ENCODE results near the gene RNU1-4.
"Not testable (repeated sequence)": the region's sequence is repeated elsewhere in the genome, so short reads cannot be mapped to it uniquely, and the experiment has no call there.

RNU1-4 gene

GRCh38 chr1:16740047-16740964, at the start of gene RNU1-4:
RNU1-4 (plus strand) TSS chr1:16740516.
- not testable (repeated sequence) for DNase-seq

GRCh38 chr1:16690971-16691682, 49.2 kb upstream of the RNU1-4 start:
- not testable (repeated sequence) for DNase-seq

GRCh38 chr1:16692283-16692682, 48.0 kb upstream of the RNU1-4 start:
- not testable (repeated sequence) for DNase-seq

- DNase-seq: not testable (repeated sequence)
These were observed 47.4 kb upstream of the RNU1-4 start for GRCh38 chr1:16692717-16693448.

GRCh38 chr1:16693449-16694307, 46.6 kb upstream of the RNU1-4 start:
- not testable (repeated sequence) for DNase-seq

GRCh38 chr1:16694308-16694702, 46.0 kb upstream of the RNU1-4 start:
- not testable (repeated sequence) for DNase-seq

- DNase-seq: not testable (repeated sequence)
These were observed 43.7 kb upstream of the RNU1-4 start for GRCh38 chr1:16696507-16697150.

GRCh38 chr1:16697152-16697551, 43.2 kb upstream of the RNU1-4 start:
- not testable (repeated sequence) for DNase-seq

GRCh38 chr1:16699440-16699839, 40.9 kb upstream of the RNU1-4 start:
- DNase-seq: not testable (repeated sequence)

- DNase-seq: not testable (repeated sequence)
These were observed 40.0 kb upstream of the RNU1-4 start for GRCh38 chr1:16700138-16700895.

GRCh38 chr1:16701189-16701588, 39.1 kb upstream of the RNU1-4 start:
- not testable (repeated sequence) for DNase-seq

GRCh38 chr1:16702280-16702679, 38.0 kb upstream of the RNU1-4 start:
- not testable (repeated sequence) for DNase-seq

GRCh38 chr1:16703141-16703540, 37.2 kb upstream of the RNU1-4 start:
- DNase-seq: not testable (repeated sequence)

- DNase-seq: not testable (repeated sequence)
These were observed 36.7 kb upstream of the RNU1-4 start for GRCh38 chr1:16703602-16704001.

- not testable (repeated sequence) for DNase-seq
These were observed 36.2 kb upstream of the RNU1-4 start for GRCh38 chr1:16704076-16704475.

- not testable (repeated sequence) for DNase-seq
These were observed 35.7 kb upstream of the RNU1-4 start for GRCh38 chr1:16704502-16705100.

GRCh38 chr1:16706302-16706701, 34.0 kb upstream of the RNU1-4 start:
- DNase-seq: not testable (repeated sequence)

- DNase-seq: not testable (repeated sequence)
These were observed 32.9 kb upstream of the RNU1-4 start for GRCh38 chr1:16707130-16708093.

- not testable (repeated sequence) for DNase-seq
These were observed 31.6 kb upstream of the RNU1-4 start for GRCh38 chr1:16708704-16709103.
